Neural progenitor cell (in vitro differentiated cells): ENCODE results near the gene RNF145. TPM values are rescaled to one million over a fixed set of nuclear protein-coding genes. Genes with fewer than 3 reads are reported as not detected.

Experiments
- DNase-seq: peaks from one replicate; pipeline ENCODE4 v3.0.0-alpha.2; 2016; ENCODE audit warnings: low spot score
- H2AFZ ChIP-seq: fragments of 200-600 bp; sonication (generic); replicated peaks from 2 replicates; pipeline ENCODE4 v1.6.1; 2016; ENCODE audit warnings: antibody characterized with exemption
- H3F3A ChIP-seq: fragments of 200-600 bp; sonication (generic); 2 replicates; pipeline ENCODE4 v1.6.1; 2016; ENCODE audit warnings: antibody characterized with exemption, low read depth
- H3K27ac ChIP-seq: fragments of 200-600 bp; sonication (generic); 2 replicates; pipeline ENCODE4 v1.5.1; 2016; ENCODE audit warnings: mild to moderate bottlenecking
- H3K27me3 ChIP-seq: fragments of 200-600 bp; sonication (generic); 2 replicates; pipeline ENCODE4 v1.6.1; 2016; ENCODE audit warnings: mild to moderate bottlenecking, moderate library complexity
- H3K36me3 ChIP-seq: fragments of 200-600 bp; sonication (generic); 2 replicates; pipeline ENCODE4 v1.5.1; 2016
- H3K4me1 ChIP-seq: fragments of 200-600 bp; sonication (generic); 2 replicates; pipeline ENCODE4 v1.6.1; 2016; ENCODE audit warnings: mixed run types
- H3K4me2 ChIP-seq: fragments of 200-600 bp; sonication (generic); 2 replicates; pipeline ENCODE4 v1.6.1; 2016
- H3K4me3 ChIP-seq: fragments of 200-600 bp; sonication (generic); 2 replicates; pipeline ENCODE4 v1.5.1; 2016
- H3K79me2 ChIP-seq: fragments of 200-600 bp; sonication (generic); 2 replicates; pipeline ENCODE4 v1.6.1; 2016; ENCODE audit warnings: low read depth
- H3K9ac ChIP-seq: fragments of 200-600 bp; sonication (generic); 2 replicates; pipeline ENCODE4 v1.6.1; 2016
- H3K9me3 ChIP-seq: fragments of 200-600 bp; sonication (generic); 2 replicates; pipeline ENCODE4 v1.5.1; 2016; ENCODE audit warnings: low read depth
- H4K20me1 ChIP-seq: fragments of 200-600 bp; sonication (generic); 2 replicates; pipeline ENCODE4 v1.6.1; 2016; ENCODE audit warnings: low read depth
- H3K27ac Mint-ChIP-seq: 3 replicates; pipeline ENCODE4 v1.8.0; 2021; ENCODE audit warnings: mixed read lengths
- H3K27me3 Mint-ChIP-seq: 2 replicates; pipeline ENCODE4 v1.8.0; 2022; ENCODE audit warnings: low read depth, mild to moderate bottlenecking, inconsistent platforms, moderate library complexity, mixed read lengths; ENCODE audit not compliant: insufficient read depth
- H3K36me3 Mint-ChIP-seq: 3 replicates; pipeline ENCODE4 v1.8.0; 2021; ENCODE audit warnings: mixed read lengths
- H3K4me1 Mint-ChIP-seq: 3 replicates; pipeline ENCODE4 v1.8.0; 2021; ENCODE audit warnings: mixed read lengths
- H3K4me3 Mint-ChIP-seq: 3 replicates; pipeline ENCODE4 v1.8.0; 2021; ENCODE audit warnings: mild to moderate bottlenecking, moderate library complexity, mixed read lengths
- H3K9me3 Mint-ChIP-seq: 3 replicates; pipeline ENCODE4 v1.8.0; 2020; ENCODE audit warnings: mixed read lengths
- CTCF ChIP-seq: fragments of 200-600 bp; sonication (generic); IDR thresholded peaks from 2 replicates; pipeline ENCODE4 v1.5.1; 2017; ENCODE audit warnings: antibody characterized with exemption, mild to moderate bottlenecking
- EZH2 ChIP-seq: fragments of 200-600 bp; sonication (generic); IDR thresholded peaks from 2 replicates; pipeline ENCODE4 v1.6.1; 2017; ENCODE audit warnings: antibody characterized with exemption, mild to moderate bottlenecking, moderate library complexity
- EZH2phosphoT487 ChIP-seq: fragments of 200-600 bp; sonication (generic); IDR thresholded peaks from 2 replicates; pipeline ENCODE4 v1.6.1; 2017; ENCODE audit warnings: antibody characterized with exemption
- total RNA-seq: library from RNA; depleted of rRNA; stranded (reverse); fragments of >200 nt; gene quantifications from 2 replicates; pipeline ENCODE4 v1.2.3, GENCODE V29; 2015; ENCODE audit warnings: low replicate concordance

Gene RNF145
- total RNA-seq, 1 donor from 2014 or later, result 80.0 TPM

- Histone ChIP-seq H3K27ac (no peak overlapping the region), H3F3A (no peaks in the 10 kb centered on the region), H3K4me3 (no peak overlapping the region), H3K9me3 (no peaks in the 10 kb centered on the region), H3K4me2 (no peak overlapping the region), H4K20me1 (no peaks in the 10 kb centered on the region), H2AFZ (no peak overlapping the region), H3K9ac (no peak overlapping the region), H3K27me3 (no peaks in the 10 kb centered on the region), H3K36me3 (no peaks in the 10 kb centered on the region), H3K4me1 (no peaks in the 10 kb centered on the region), H3K79me2 (no peaks in the 10 kb centered on the region)
- DNase-seq, result no peak
- Mint-ChIP-seq H3K9me3 (peaks cover 11% of the 10 kb centered on the region), H3K4me1 (no peaks in the 10 kb centered on the region), H3K27ac (no peak overlapping the region), H3K27me3 (peaks cover 2% of the 10 kb centered on the region), H3K4me3 (no peak overlapping the region), H3K36me3 (no peaks in the 10 kb centered on the region)
- TF ChIP-seq EZH2 (no peak), CTCF (no peak), EZH2phosphoT487 (no peak)
Observed at GRCh38 chr5:159128070-159128541, 81.2 kb downstream of the RNF145 start.

- no peak for DNase-seq
- Mint-ChIP-seq H3K4me3 (no peak overlapping the region), H3K27me3 (peaks cover 2% of the 10 kb centered on the region), H3K27ac (no peak overlapping the region), H3K9me3 (peaks cover 11% of the 10 kb centered on the region), H3K4me1 (no peaks in the 10 kb centered on the region), H3K36me3 (no peaks in the 10 kb centered on the region)
- H3K27me3 ChIP-seq, result no peaks in the 10 kb centered on the region
- H3K79me2 ChIP-seq, result no peaks in the 10 kb centered on the region
- no peaks in the 10 kb centered on the region for H3F3A ChIP-seq
- H3K36me3 ChIP-seq, result no peaks in the 10 kb centered on the region
- no peak overlapping the region for H3K9ac ChIP-seq
- TF ChIP-seq EZH2 (no peak), CTCF (no peak), EZH2phosphoT487 (no peak)
- H3K4me1 ChIP-seq, result no peaks in the 10 kb centered on the region
- no peak overlapping the region for H3K4me3 ChIP-seq
- no peaks in the 10 kb centered on the region for H4K20me1 ChIP-seq
- H3K4me2 ChIP-seq, result no peak overlapping the region
- H2AFZ ChIP-seq, result no peak overlapping the region
- H3K9me3 ChIP-seq, result no peaks in the 10 kb centered on the region
- no peak overlapping the region for H3K27ac ChIP-seq
Observed at GRCh38 chr5:159123700-159124099, 85.7 kb downstream of the RNF145 start.

GRCh38 chr5:159123189-159123588, 86.2 kb downstream of the RNF145 start:
- Histone ChIP-seq H3K27me3 (no peaks in the 10 kb centered on the region), H3K27ac (no peak overlapping the region), H4K20me1 (no peaks in the 10 kb centered on the region), H3K4me3 (no peak overlapping the region), H2AFZ (no peak overlapping the region), H3K36me3 (no peaks in the 10 kb centered on the region), H3K9me3 (no peaks in the 10 kb centered on the region), H3K79me2 (no peaks in the 10 kb centered on the region), H3K4me2 (no peak overlapping the region), H3K9ac (no peak overlapping the region), H3K4me1 (no peaks in the 10 kb centered on the region), H3F3A (no peaks in the 10 kb centered on the region)
- peaks cover 2% of the 10 kb centered on the region for H3K27me3 Mint-ChIP-seq
- no peak for DNase-seq
- peaks cover 11% of the 10 kb centered on the region for H3K9me3 Mint-ChIP-seq
- TF ChIP-seq EZH2phosphoT487 (no peak), CTCF (no peak), EZH2 (no peak)
- no peaks in the 10 kb centered on the region for H3K4me1 Mint-ChIP-seq
- H3K36me3 Mint-ChIP-seq, result no peaks in the 10 kb centered on the region
- H3K4me3 Mint-ChIP-seq, result no peak overlapping the region
- H3K27ac Mint-ChIP-seq, result no peak overlapping the region
